SJCRH30 (cell line): ENCODE results near the gene WDR87. TPM values are rescaled to one million over a fixed set of nuclear protein-coding genes. Genes with fewer than 3 reads are reported as not detected.

Experiments used
- DNase-seq, 2 experiments: peaks; one replicate each; pipeline ENCODE4 v3.0.0-alpha.2; 2015 to 2020
- H3K27ac ChIP-seq: fragments of 250-450 bp; sonication (Bioruptor Pico); 2 replicates; pipeline ENCODE4 v1.5.1; 2020; ENCODE audit warnings: mild to moderate bottlenecking, moderate library complexity
- H3K27me3 ChIP-seq: fragments of 250-450 bp; sonication (Bioruptor Pico); 2 replicates; pipeline ENCODE4 v1.5.1; 2020; ENCODE audit warnings: mild to moderate bottlenecking, moderate library complexity
- H3K36me3 ChIP-seq: fragments of 250-450 bp; sonication (Bioruptor Pico); 2 replicates; pipeline ENCODE4 v1.5.1; 2020; ENCODE audit warnings: mild to moderate bottlenecking, moderate library complexity
- H3K4me1 ChIP-seq: fragments of 250-450 bp; sonication (Bioruptor Pico); 2 replicates; pipeline ENCODE4 v1.5.1; 2020; ENCODE audit warnings: mild to moderate bottlenecking, moderate library complexity
- H3K4me3 ChIP-seq: fragments of 250-450 bp; sonication (Bioruptor Pico); 2 replicates; pipeline ENCODE4 v1.5.1; 2020; ENCODE audit warnings: mild to moderate bottlenecking, moderate library complexity
- H3K9me3 ChIP-seq: fragments of 250-450 bp; sonication (Bioruptor Pico); replicated peaks from 2 replicates; pipeline ENCODE4 v1.5.1; 2020; ENCODE audit warnings: mild to moderate bottlenecking, moderate library complexity
- total RNA-seq: library from RNA; depleted of rRNA; stranded (reverse); fragments of >200 nt; shearing (Covaris generic); gene quantifications from 2 replicates; pipeline ENCODE4 v1.2.3, GENCODE V29; 2014

Gene WDR87
- total RNA-seq, 1 experiment from 2014 or later = not detected

- H3K4me1 ChIP-seq = no peaks in the 10 kb centered on the region
- no peaks in the 10 kb centered on the region for H3K9me3 ChIP-seq
- H3K27me3 ChIP-seq = no peaks in the 10 kb centered on the region
- H3K27ac ChIP-seq = no peak overlapping the region
- H3K4me3 ChIP-seq = no peak overlapping the region
- H3K36me3 ChIP-seq = peaks cover 24% of the 10 kb centered on the region
- DNase-seq = no peak
Measured at GRCh38 chr19:37920591-37921450, 14.4 kb upstream of the WDR87 start.

GRCh38 chr19:37914908-37915307 is 8.5 kb upstream of the WDR87 start:
- Histone ChIP-seq H3K27me3 (no peaks in the 10 kb centered on the region), H3K4me3 (no peak overlapping the region), H3K4me1 (peaks cover 9% of the 10 kb centered on the region), H3K9me3 (no peaks in the 10 kb centered on the region), H3K36me3 (peaks cover 9% of the 10 kb centered on the region; the same call in 1 of the 2 replicates), H3K27ac (no peak overlapping the region)
- DNase-seq = no peak

- Histone ChIP-seq H3K36me3 (no peaks in the 10 kb centered on the region), H3K9me3 (no peaks in the 10 kb centered on the region), H3K4me3 (no peak overlapping the region), H3K4me1 (peaks cover 13% of the 10 kb centered on the region), H3K27ac (no peak overlapping the region), H3K27me3 (no peaks in the 10 kb centered on the region)
- DNase-seq = no peak
Measured at GRCh38 chr19:37909661-37910199, 3.3 kb upstream of the WDR87 start.

GRCh38 chr19:37907735-37908455 is 1.5 kb upstream of the WDR87 start:
- H3K9me3 ChIP-seq = no peaks in the 10 kb centered on the region
- peaks cover 13% of the 10 kb centered on the region for H3K4me1 ChIP-seq
- H3K4me3 ChIP-seq = peak overlapping the region; percentile 88
- peak overlapping the region; percentile 51; the same call in 1 of the 2 replicates for H3K27ac ChIP-seq
- no peak for DNase-seq
- no peaks in the 10 kb centered on the region for H3K36me3 ChIP-seq
- no peaks in the 10 kb centered on the region for H3K27me3 ChIP-seq

GRCh38 chr19:37906869-37907734 is 708 bp upstream of the WDR87 start, which contains the start of gene SIPA1L3:
TSS of gene SIPA1L3 (plus strand) at chr19:37907208. CDS start at chr19:38081566, 174,358 bp downstream.
- Histone ChIP-seq H3K4me1 (peaks cover 13% of the 10 kb centered on the region), H3K9me3 (no peaks in the 10 kb centered on the region), H3K27ac (peak within 1 kb of the TSS; percentile 51; the same call in 1 of the 2 replicates), H3K4me3 (peak within 1 kb of the TSS; percentile 88), H3K27me3 (no peaks in the 10 kb centered on the region), H3K36me3 (no peaks in the 10 kb centered on the region)
- DNase-seq = peak; percentile 98

- H3K9me3 ChIP-seq = no peaks in the 10 kb centered on the region
- H3K4me1 ChIP-seq = peaks cover 2% of the 10 kb centered on the region; the same call in 1 of the 2 replicates
- no peaks in the 10 kb centered on the region for H3K27me3 ChIP-seq
- no peak for DNase-seq
- no peak overlapping the region for H3K4me3 ChIP-seq
- no peak overlapping the region for H3K27ac ChIP-seq
- H3K36me3 ChIP-seq = no peaks in the 10 kb centered on the region
Measured at GRCh38 chr19:37903096-37903495, 3.3 kb downstream of the WDR87 start.

GRCh38 chr19:37902668-37903067 is 3.7 kb downstream of the WDR87 start:
- H3K9me3 ChIP-seq = no peaks in the 10 kb centered on the region
- no peaks in the 10 kb centered on the region for H3K27me3 ChIP-seq
- H3K36me3 ChIP-seq = no peaks in the 10 kb centered on the region
- peak; percentile 82 to 92 for DNase-seq
- H3K4me1 ChIP-seq = no peaks in the 10 kb centered on the region
- H3K4me3 ChIP-seq = no peak overlapping the region
- no peak overlapping the region for H3K27ac ChIP-seq

- H3K9me3 ChIP-seq = no peaks in the 10 kb centered on the region
- no peaks in the 10 kb centered on the region for H3K4me1 ChIP-seq
- no peaks in the 10 kb centered on the region for H3K36me3 ChIP-seq
- H3K27me3 ChIP-seq = no peaks in the 10 kb centered on the region
- H3K27ac ChIP-seq = no peak overlapping the region
- no peak overlapping the region for H3K4me3 ChIP-seq
- no peak for DNase-seq
Measured at GRCh38 chr19:37899966-37900365, 6.4 kb downstream of the WDR87 start.

- H3K4me3 ChIP-seq = no peak overlapping the region
- no peaks in the 10 kb centered on the region for H3K27me3 ChIP-seq
- no peaks in the 10 kb centered on the region for H3K4me1 ChIP-seq
- no peaks in the 10 kb centered on the region for H3K9me3 ChIP-seq
- DNase-seq = no peak
- H3K27ac ChIP-seq = no peak overlapping the region
- H3K36me3 ChIP-seq = no peaks in the 10 kb centered on the region
Measured at GRCh38 chr19:37899453-37899852, 6.9 kb downstream of the WDR87 start.

GRCh38 chr19:37896180-37896579 is 10.2 kb downstream of the WDR87 start:
- no peaks in the 10 kb centered on the region for H3K36me3 ChIP-seq
- no peak overlapping the region for H3K27ac ChIP-seq
- no peaks in the 10 kb centered on the region for H3K27me3 ChIP-seq
- no peaks in the 10 kb centered on the region for H3K4me1 ChIP-seq
- no peaks in the 10 kb centered on the region for H3K9me3 ChIP-seq
- H3K4me3 ChIP-seq = no peak overlapping the region
- no peak for DNase-seq

GRCh38 chr19:37893845-37894575 is 12.4 kb downstream of the WDR87 start:
- Histone ChIP-seq H3K27me3 (no peaks in the 10 kb centered on the region), H3K27ac (no peak overlapping the region), H3K4me3 (no peak overlapping the region), H3K9me3 (no peaks in the 10 kb centered on the region; the same call in 1 of the 2 replicates), H3K36me3 (no peaks in the 10 kb centered on the region), H3K4me1 (no peaks in the 10 kb centered on the region)
- DNase-seq = no peak

GRCh38 chr19:37886571-37886970 is 19.8 kb downstream of the WDR87 start:
- no peaks in the 10 kb centered on the region for H3K27me3 ChIP-seq
- peaks cover 2% of the 10 kb centered on the region; the same call in 1 of the 2 replicates for H3K9me3 ChIP-seq
- no peaks in the 10 kb centered on the region for H3K36me3 ChIP-seq
- H3K4me3 ChIP-seq = no peak overlapping the region
- no peak overlapping the region for H3K27ac ChIP-seq
- no peaks in the 10 kb centered on the region for H3K4me1 ChIP-seq
- DNase-seq = no peak

GRCh38 chr19:37885392-37885791 is 21.0 kb downstream of the WDR87 start:
- Histone ChIP-seq H3K27me3 (no peaks in the 10 kb centered on the region), H3K4me1 (no peaks in the 10 kb centered on the region), H3K36me3 (no peaks in the 10 kb centered on the region), H3K27ac (no peak overlapping the region), H3K4me3 (no peak overlapping the region), H3K9me3 (peaks cover 6% of the 10 kb centered on the region; the same call in 1 of the 2 replicates)
- DNase-seq = no peak

GRCh38 chr19:37877147-37877546 is 29.2 kb downstream of the WDR87 start:
- Histone ChIP-seq H3K36me3 (no peaks in the 10 kb centered on the region), H3K4me3 (no peak overlapping the region), H3K9me3 (peaks cover 6% of the 10 kb centered on the region; the same call in 1 of the 2 replicates), H3K4me1 (no peaks in the 10 kb centered on the region), H3K27ac (no peak overlapping the region), H3K27me3 (no peaks in the 10 kb centered on the region)
- no peak for DNase-seq
